ENCODE results near the gene CBFB.

DNA sequence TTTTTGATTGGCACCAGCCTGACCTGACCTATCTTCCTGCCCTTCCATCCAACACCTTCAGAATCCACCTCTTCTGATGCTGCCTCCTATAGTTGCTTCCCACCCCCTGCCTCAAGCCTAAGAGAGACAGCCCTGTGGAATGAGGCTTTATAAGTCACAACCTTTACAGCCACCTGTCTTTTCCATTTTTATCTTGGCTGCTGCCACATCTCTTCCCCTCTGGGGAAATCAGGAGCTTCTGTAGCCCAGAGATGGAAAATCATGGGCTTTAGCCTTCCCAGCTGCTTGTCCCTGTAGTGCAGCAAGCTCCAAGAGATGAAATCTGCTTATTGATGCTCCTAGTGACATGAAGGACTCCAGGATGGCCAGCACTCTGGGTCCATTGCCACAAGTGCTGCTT lies 99.5 kb downstream of the CBFB start:
- TF ChIP-seq GATA3 (IDR thresholded peaks at IDR 0.05; ENCODE audit: low read depth, low read length) (no peak), GATA2 (IDR thresholded peaks at IDR 0.05; ENCODE audit: low read depth, low read length) (no peak)
